ENCODE measurements around the gene PTGR3.

PTGR3 gene

GRCh38 chr18:75230163-75231052 is 21.5 kb upstream of the PTGR3 start:
- H3K4me1 Mint-ChIP-seq, result peaks cover 98% of the 10 kb centered on the region
- peak overlapping the region; percentile 87 for H3K27ac Mint-ChIP-seq
- TF ChIP-seq CTCF (IDR thresholded peaks at IDR 0.05), result no peak
- H3K36me3 Mint-ChIP-seq (ENCODE audit: low read depth), result peaks cover 36% of the 10 kb centered on the region
- no peaks in the 10 kb centered on the region for H3K9me3 Mint-ChIP-seq
- no peaks in the 10 kb centered on the region for H3K27me3 Mint-ChIP-seq (ENCODE audit: low read depth, poor library complexity)
- DNase-seq, result no peak
- H3K4me3 Mint-ChIP-seq, result peak overlapping the region; percentile 50

- no peak overlapping the region for H3K27ac Mint-ChIP-seq
- no peaks in the 10 kb centered on the region for H3K9me3 Mint-ChIP-seq
- DNase-seq, result no peak
- no peaks in the 10 kb centered on the region for H3K27me3 Mint-ChIP-seq (ENCODE audit: low read depth, poor library complexity)
- peaks cover 27% of the 10 kb centered on the region for H3K36me3 Mint-ChIP-seq (ENCODE audit: low read depth)
- peaks cover 98% of the 10 kb centered on the region for H3K4me1 Mint-ChIP-seq
- no peak overlapping the region for H3K4me3 Mint-ChIP-seq
- no peak for TF ChIP-seq CTCF (IDR thresholded peaks at IDR 0.05)
Observed at GRCh38 chr18:75229437-75229836, 20.5 kb upstream of the PTGR3 start.

- H3K9me3 Mint-ChIP-seq, result no peaks in the 10 kb centered on the region
- TF ChIP-seq CTCF (IDR thresholded peaks at IDR 0.05), result no peak
- H3K36me3 Mint-ChIP-seq (ENCODE audit: low read depth), result peaks cover 23% of the 10 kb centered on the region
- no peak overlapping the region for H3K4me3 Mint-ChIP-seq
- H3K4me1 Mint-ChIP-seq, result peaks cover 98% of the 10 kb centered on the region
- H3K27ac Mint-ChIP-seq, result peak overlapping the region; percentile 98
- no peaks in the 10 kb centered on the region for H3K27me3 Mint-ChIP-seq (ENCODE audit: low read depth, poor library complexity)
- no peak for DNase-seq
Observed at GRCh38 chr18:75228967-75229366, 20.0 kb upstream of the PTGR3 start.

- Mint-ChIP-seq H3K27ac (peak overlapping the region; percentile 98), H3K4me1 (peaks cover 98% of the 10 kb centered on the region), H3K27me3 (ENCODE audit: low read depth, poor library complexity) (no peaks in the 10 kb centered on the region), H3K9me3 (no peaks in the 10 kb centered on the region), H3K36me3 (ENCODE audit: low read depth) (peaks cover 23% of the 10 kb centered on the region), H3K4me3 (peak overlapping the region; percentile 69)
- DNase-seq, result no peak
- TF ChIP-seq CTCF (IDR thresholded peaks at IDR 0.05), result no peak
Observed at GRCh38 chr18:75227535-75228296, 18.8 kb upstream of the PTGR3 start.

DNA sequence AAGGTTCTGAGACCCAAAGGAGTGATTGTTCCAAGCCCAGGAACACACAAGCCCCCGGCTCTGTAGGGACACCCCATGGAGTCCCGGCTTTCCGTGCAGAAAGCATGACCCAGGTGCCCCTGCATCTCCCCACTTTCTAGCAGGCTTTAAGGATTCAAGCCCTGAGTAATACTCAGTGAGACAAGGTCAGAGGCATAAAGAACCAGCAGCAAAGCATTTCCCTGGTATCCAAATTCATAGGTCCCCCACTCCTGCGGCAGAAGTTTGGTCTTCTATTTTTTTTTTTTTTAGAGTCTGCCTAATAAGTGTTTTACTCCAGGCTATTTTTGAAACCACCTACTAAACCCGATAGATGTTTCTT is 18.0 kb upstream of the PTGR3 start:
- peak overlapping the region; percentile 98 for H3K27ac Mint-ChIP-seq
- H3K4me3 Mint-ChIP-seq, result peak overlapping the region; percentile 69
- no peaks in the 10 kb centered on the region for H3K9me3 Mint-ChIP-seq
- H3K4me1 Mint-ChIP-seq, result peaks cover 98% of the 10 kb centered on the region
- TF ChIP-seq CTCF (IDR thresholded peaks at IDR 0.05), result no peak
- no peaks in the 10 kb centered on the region for H3K27me3 Mint-ChIP-seq (ENCODE audit: low read depth, poor library complexity)
- H3K36me3 Mint-ChIP-seq (ENCODE audit: low read depth), result peaks cover 23% of the 10 kb centered on the region
- DNase-seq, result no peak

Measured in nephron progenitor cell (in vitro differentiated cells).